ENCODE measurements around the gene SIGLEC1. TPM values are rescaled to one million over a fixed set of nuclear protein-coding genes. Genes with fewer than 3 reads are reported as not detected.

SIGLEC1 gene
- total and polyA plus RNA-seq, 10 of the 15 experiments (the other 5 are each of a cell fraction or from before 2014, with no cell fraction given), result 0.05 TPM; not detected in 9

- FAIRE-seq, result no peak
- CTCF ChIA-PET, result interaction anchor here (1.0 kb wide), 1 partner anchor 36 kb away, joined by 3 read pairs; no protein-coding TSS in a partner anchor
- H3K4me1 ChIP-seq (ENCODE audit: control insufficient read depth, insufficient read depth, low read length), result no peaks in the 10 kb centered on the region; the same call in 1 of the 2 replicates
- in situ Hi-C loops (cut with MboI) (no loop called here), intact Hi-C loops (cut with micrococcal nuclease; ENCODE audit: unreplicated experiment) (loop anchor here (5.0 to 10.0 kb wide), 2 partner anchors 87 to 405 kb away; partner anchors contain the start of gene ADISSP)
- RAD21 ChIA-PET (ENCODE audit: unreplicated experiment), result interaction anchor here (0.6 to 1.0 kb wide), 3 partner anchors 28 to 346 kb away, joined by 3 read pairs; no protein-coding TSS in a partner anchor
- H3K27ac ChIP-seq (ENCODE audit: control insufficient read depth, insufficient read depth), result no peak overlapping the region
- SMC1A ChIA-PET (ENCODE audit: uncharacterized antibody, unreplicated experiment), result no interaction called here
- 26% methylated on average over 18 of the region's 18 CpGs for WGBS (ENCODE audit: insufficient coverage, insufficient replicate concordance, low lambda C conversion rate, missing lambda C conversion rate)
- no peak overlapping the region for H3K4me3 ChIP-seq
- no peak for ATAC-seq
- no peaks in the 10 kb centered on the region for H3K36me3 ChIP-seq (ENCODE audit: control insufficient read depth in 2 of 2, insufficient read depth in 2 of 2, low read length in 1 of 2)
- H3K79me2 ChIP-seq (ENCODE audit: control insufficient read depth, insufficient read depth, low read length), result no peaks in the 10 kb centered on the region
- no peak overlapping the region for H3K4me2 ChIP-seq (ENCODE audit: control insufficient read depth, insufficient read depth)
- H3K9me3 ChIP-seq (replicated peaks; ENCODE audit: control insufficient read depth, insufficient read depth, low read length), result no peaks in the 10 kb centered on the region
- BruUV-seq (replicated peaks), result no TSS peak
- POLR2A ChIA-PET, result no interaction called here
- H3K27me3 ChIP-seq (replicated peaks in 1 of 2; ENCODE audit: control insufficient read depth in 2 of 2, insufficient read depth in 2 of 2, low read length in 1 of 2), result peaks cover 3% of the 10 kb centered on the region in 2 experiments; a peak in 2 of 4 replicates
- no peak overlapping the region for H3K9ac ChIP-seq (ENCODE audit: control insufficient read depth, insufficient read depth, low read length)
- no peak for DNase-seq (ENCODE audit: low read depth, low spot score)
- no peaks in the 10 kb centered on the region; the same call in 1 of the 2 replicates for H4K20me1 ChIP-seq (ENCODE audit: control insufficient read depth, insufficient read depth)
- H2AFZ ChIP-seq (ENCODE audit: control insufficient read depth, low read depth, low read length), result no peak overlapping the region
- TF ChIP-seq RUNX3 (IDR thresholded peaks at IDR 0.05; ENCODE audit: low read length) (no peak), ZNF207 (IDR thresholded peaks at IDR 0.05; ENCODE audit: borderline replicate concordance) (no peak), MEF2A (IDR thresholded peaks at IDR 0.05; ENCODE audit: insufficient read depth, low read depth, low read length) (no peak), E4F1 (IDR thresholded peaks at IDR 0.05; ENCODE audit: borderline replicate concordance, partially characterized antibody) (no peak), ELK1 (IDR thresholded peaks at IDR 0.05; ENCODE audit: low read depth, low read length) (no peak), KLF5 (IDR thresholded peaks at IDR 0.05; ENCODE audit: partially characterized antibody) (no peak), IRF4 (IDR thresholded peaks at IDR 0.05; ENCODE audit: low read depth, low read length) (no peak), IRF5 (IDR thresholded peaks at IDR 0.05; ENCODE audit: borderline replicate concordance) (no peak), TAF1 (IDR thresholded peaks at IDR 0.05; ENCODE audit: borderline replicate concordance, low read depth, low read length) (no peak)
- TF ChIP-seq, protein P1, sequence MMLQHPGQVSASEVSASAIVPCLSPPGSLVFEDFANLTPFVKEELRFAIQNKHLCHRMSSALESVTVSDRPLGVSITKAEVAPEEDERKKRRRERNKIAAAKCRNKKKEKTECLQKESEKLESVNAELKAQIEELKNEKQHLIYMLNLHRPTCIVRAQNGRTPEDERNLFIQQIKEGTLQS (IDR thresholded peaks at IDR 0.05; ENCODE audit: borderline replicate concordance, extremely low read depth, low read depth, low read length), result no peak
These were observed 32.4 kb downstream of the SIGLEC1 start for GRCh38 chr20:3679749-3680700.
